GM12801 (cell line): Measurements from ENCODE around the gene HEXA.

Source experiments
- CTCF ChIP-seq: IDR thresholded peaks from one replicate; pipeline ENCODE4 v1.5.1; 2011; ENCODE audit warnings: control low read depth; ENCODE audit not compliant: insufficient read length; ENCODE audit errors: extremely low read depth

Gene HEXA

GRCh38 chr15:72406936-72407335, 31.1 kb upstream of the HEXA start:
- TF ChIP-seq CTCF: no peak

- no peak for TF ChIP-seq CTCF
These were observed 29.0 kb upstream of the HEXA start for GRCh38 chr15:72404841-72405240.

GRCh38 chr15:72404356-72404755, 28.5 kb upstream of the HEXA start:
- no peak for TF ChIP-seq CTCF

- TF ChIP-seq CTCF: no peak
These were observed 26.9 kb upstream of the HEXA start for GRCh38 chr15:72402726-72403125.

- TF ChIP-seq CTCF: no peak
These were observed 22.8 kb upstream of the HEXA start for GRCh38 chr15:72398648-72399047.

GRCh38 chr15:72397796-72398588, 22.2 kb upstream of the HEXA start, which contains the start of gene TMEM202:
Gene TMEM202 (plus strand): TSS chr15:72398305. CDS start chr15:72398327, 22 bp downstream.
- no peak for TF ChIP-seq CTCF

- no peak for TF ChIP-seq CTCF
These were observed 13.4 kb upstream of the HEXA start for GRCh38 chr15:72389231-72389630.
